Mesendoderm (in vitro differentiated cells): Measurements from ENCODE around the gene EGFR.

Source experiments
- DNase-seq: peaks from one replicate; pipeline ENCODE4 v3.0.0; 2013
- H2AK5ac ChIP-seq: 2 replicates; pipeline ENCODE4 v1.6.1; 2013; ENCODE audit warnings: low read length, inconsistent platforms
- H2BK120ac ChIP-seq: 2 replicates; pipeline ENCODE4 v1.6.1; 2013; ENCODE audit warnings: low read depth, mild to moderate bottlenecking, low read length, moderate library complexity, mixed read lengths
- H2BK15ac ChIP-seq: replicated peaks from 2 replicates; pipeline ENCODE4 v1.6.1; 2013; ENCODE audit warnings: low read depth, mild to moderate bottlenecking, moderate library complexity
- H2BK5ac ChIP-seq: 2 replicates; pipeline ENCODE4 v1.6.1; 2013; ENCODE audit warnings: low read length, inconsistent platforms
- H3K18ac ChIP-seq: 2 replicates; pipeline ENCODE4 v1.6.1; 2013; ENCODE audit warnings: mild to moderate bottlenecking, low read length, mixed read lengths
- H3K23ac ChIP-seq: one replicate; pipeline ENCODE4 v1.6.1; 2013; ENCODE audit warnings: low read length
- H3K27ac ChIP-seq: 2 replicates; pipeline ENCODE4 v1.5.1; 2013; ENCODE audit warnings: low read depth, mild to moderate bottlenecking, inconsistent platforms, low read length, moderate library complexity
- H3K27me3 ChIP-seq: 2 replicates; pipeline ENCODE4 v1.6.1; 2013; ENCODE audit warnings: low read length, control low read depth, mild to moderate bottlenecking, inconsistent platforms; ENCODE audit not compliant: insufficient read depth, poor library complexity
- H3K36me3 ChIP-seq: 2 replicates; pipeline ENCODE4 v1.6.1; 2013; ENCODE audit warnings: low read length, inconsistent platforms; ENCODE audit not compliant: control insufficient read depth, insufficient read depth
- H3K4ac ChIP-seq: one replicate; pipeline ENCODE4 v1.6.1; 2013; ENCODE audit warnings: low read depth, mild to moderate bottlenecking, low read length, moderate library complexity
- H3K4me1 ChIP-seq: 2 replicates; pipeline ENCODE4 v1.6.1; 2013; ENCODE audit warnings: low read depth, low read length, inconsistent platforms; ENCODE audit not compliant: control insufficient read depth
- H3K4me2 ChIP-seq: 2 replicates; pipeline ENCODE4 v1.6.1; 2013; ENCODE audit warnings: low read length
- H3K4me3 ChIP-seq: 2 replicates; pipeline ENCODE4 v1.5.1; 2013; ENCODE audit warnings: mild to moderate bottlenecking, low read length
- H3K56ac ChIP-seq: one replicate; pipeline ENCODE4 v1.6.1; 2013; ENCODE audit warnings: low read length
- H3K79me1 ChIP-seq: 2 replicates; pipeline ENCODE4 v1.6.1; 2013; ENCODE audit warnings: low read length, inconsistent platforms
- H3K79me2 ChIP-seq: 2 replicates; pipeline ENCODE4 v1.6.1; 2013; ENCODE audit warnings: mild to moderate bottlenecking, low read length; ENCODE audit not compliant: control insufficient read depth, insufficient read depth
- H3K9ac ChIP-seq: 2 replicates; pipeline ENCODE4 v1.6.1; 2013; ENCODE audit warnings: low read length, inconsistent platforms
- H4K5ac ChIP-seq: one replicate; pipeline ENCODE4 v1.6.1; 2013; ENCODE audit warnings: low read length
- H4K8ac ChIP-seq: one replicate; pipeline ENCODE4 v1.6.1; 2013; ENCODE audit warnings: low read depth, mild to moderate bottlenecking, control low read depth, low read length, moderate library complexity
- WGBS: extraction: QIAGEN DNeasy Blood & Tissue Kit; methylation state at CpG from one replicate; pipeline ENCODE4 v1.1.7; 2013; ENCODE audit warnings: low lambda C conversion rate, missing lambda C conversion rate; ENCODE audit not compliant: insufficient coverage; ENCODE audit errors: extremely low coverage; 5-methylcytosine and 5-hydroxymethylcytosine counted together

Gene EGFR

DNA sequence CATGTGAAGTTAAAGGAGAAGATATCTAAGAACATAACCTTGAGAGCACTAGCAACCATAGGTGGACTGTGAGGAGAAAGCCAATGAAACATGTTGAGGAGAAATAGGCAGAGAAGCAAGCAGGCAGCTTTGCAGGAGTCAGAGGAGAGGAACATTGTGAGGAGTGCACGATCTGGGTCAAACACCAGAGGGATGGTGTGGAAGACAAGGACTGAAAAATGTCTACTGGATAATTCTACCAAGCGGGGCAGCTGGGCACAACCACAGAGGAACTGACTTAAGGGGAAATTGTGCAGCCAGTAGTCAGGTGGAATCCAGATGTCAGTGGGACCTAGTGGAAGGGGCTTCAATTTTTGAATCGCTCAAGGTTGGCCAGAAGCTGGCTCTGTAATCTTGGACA is 234.4 kb downstream of the EGFR start:
- no peak overlapping the region for H2BK120ac ChIP-seq
- H4K8ac ChIP-seq = no peak overlapping the region
- H3K27ac ChIP-seq = no peak overlapping the region
- no peak overlapping the region for H3K18ac ChIP-seq
- no peak overlapping the region for H2BK5ac ChIP-seq
- H3K4ac ChIP-seq = no peak overlapping the region
- no peak overlapping the region for H4K5ac ChIP-seq
- H3K27me3 ChIP-seq = peaks cover 8% of the 10 kb centered on the region
- H3K4me3 ChIP-seq = no peak overlapping the region
- H2BK15ac ChIP-seq = no peak overlapping the region
- H3K79me2 ChIP-seq = no peaks in the 10 kb centered on the region
- H2AK5ac ChIP-seq = no peak overlapping the region
- H3K9ac ChIP-seq = no peak overlapping the region
- no peak for DNase-seq
- H3K79me1 ChIP-seq = no peaks in the 10 kb centered on the region
- WGBS = no CpG with 5 or more reads among the region's 3 CpGs
- H3K4me2 ChIP-seq = no peak overlapping the region
- no peaks in the 10 kb centered on the region for H3K4me1 ChIP-seq
- no peak overlapping the region for H3K23ac ChIP-seq
- no peak overlapping the region for H3K56ac ChIP-seq
- H3K36me3 ChIP-seq = no peaks in the 10 kb centered on the region

- Histone ChIP-seq H2BK15ac (no peak overlapping the region), H3K79me2 (no peaks in the 10 kb centered on the region), H2BK120ac (no peak overlapping the region), H3K9ac (peak overlapping the region; percentile 72), H4K5ac (no peak overlapping the region), H4K8ac (no peak overlapping the region), H3K27ac (no peak overlapping the region), H2AK5ac (no peak overlapping the region), H2BK5ac (no peak overlapping the region), H3K4me3 (peak overlapping the region; percentile 36), H3K4me1 (no peaks in the 10 kb centered on the region), H3K4me2 (peak overlapping the region; percentile 95), H3K36me3 (no peaks in the 10 kb centered on the region), H3K4ac (no peak overlapping the region), H3K23ac (no peak overlapping the region), H3K79me1 (no peaks in the 10 kb centered on the region), H3K56ac (peak overlapping the region; percentile 90), H3K27me3 (peaks cover 8% of the 10 kb centered on the region), H3K18ac (no peak overlapping the region)
- WGBS = no CpG with 5 or more reads among the region's 21 CpGs
- no peak for DNase-seq
Measured at GRCh38 chr7:55254242-55254595, 235.4 kb downstream of the EGFR start.

DNA sequence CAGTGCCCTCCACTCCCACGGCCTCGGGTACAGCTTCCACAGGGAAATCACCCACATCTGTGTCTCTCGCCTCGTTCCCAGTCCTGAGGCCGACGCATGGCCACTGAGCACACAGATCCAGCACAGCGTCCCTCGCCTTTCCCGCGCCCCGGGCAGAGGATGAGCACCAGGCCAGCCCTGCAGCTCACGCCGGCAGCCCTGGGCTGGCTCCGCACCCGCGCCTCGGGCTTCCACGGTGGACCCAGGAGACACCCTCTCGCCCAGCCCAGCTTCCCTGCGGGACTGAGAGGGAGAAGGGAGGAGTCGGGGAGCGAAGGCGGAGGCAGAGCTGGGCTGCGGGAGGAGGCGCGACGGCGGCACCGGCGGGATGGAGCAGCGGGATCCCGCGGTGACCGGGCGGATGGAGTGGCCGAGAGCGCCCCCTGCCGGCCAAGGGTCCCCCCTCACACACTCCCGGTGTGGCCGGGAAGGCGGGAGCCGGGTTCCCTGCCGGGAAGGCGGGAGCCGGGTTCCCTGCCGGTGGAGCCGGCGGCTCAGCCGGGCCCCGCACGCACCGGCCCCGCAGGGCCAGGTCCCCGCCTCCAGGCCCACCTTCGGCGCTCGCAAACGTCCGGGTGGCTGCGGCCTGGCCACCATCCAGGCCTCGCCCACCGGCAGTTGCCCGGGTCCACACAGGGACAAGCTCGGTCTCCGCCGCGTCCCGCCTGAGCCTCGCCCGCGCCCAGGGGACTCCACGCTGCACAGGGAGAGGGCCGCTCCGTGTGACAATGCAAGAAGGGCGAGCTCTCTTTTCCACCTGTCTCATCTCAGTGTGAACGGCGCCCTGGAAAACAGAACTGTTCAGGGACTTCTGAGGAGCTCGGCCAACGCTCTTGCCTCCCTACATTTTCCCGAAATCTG is 236.0 kb downstream of the EGFR start:
- no peak overlapping the region for H3K27ac ChIP-seq
- peak overlapping the region; percentile 85 for H3K9ac ChIP-seq
- H4K5ac ChIP-seq = no peak overlapping the region
- peak; percentile 74 for DNase-seq
- peak overlapping the region; percentile 50 for H3K4me3 ChIP-seq
- peaks cover 8% of the 10 kb centered on the region for H3K27me3 ChIP-seq
- H3K56ac ChIP-seq = peak overlapping the region; percentile 95
- no peak overlapping the region for H3K18ac ChIP-seq
- WGBS = no CpG with 5 or more reads among the region's 80 CpGs
- no peak overlapping the region for H2BK120ac ChIP-seq
- no peak overlapping the region for H2BK5ac ChIP-seq
- H3K79me1 ChIP-seq = no peaks in the 10 kb centered on the region
- H3K4me1 ChIP-seq = no peaks in the 10 kb centered on the region
- no peak overlapping the region for H3K23ac ChIP-seq
- no peak overlapping the region for H2BK15ac ChIP-seq
- no peaks in the 10 kb centered on the region for H3K36me3 ChIP-seq
- no peak overlapping the region for H4K8ac ChIP-seq
- peak overlapping the region; percentile 99 for H3K4me2 ChIP-seq
- no peak overlapping the region for H3K4ac ChIP-seq
- no peak overlapping the region for H2AK5ac ChIP-seq
- H3K79me2 ChIP-seq = no peaks in the 10 kb centered on the region

GRCh38 chr7:55255496-55256445 is 237.0 kb downstream of the EGFR start:
- peak overlapping the region; percentile 95 for H3K56ac ChIP-seq
- peaks cover 8% of the 10 kb centered on the region for H3K27me3 ChIP-seq
- peak overlapping the region; percentile 99 for H3K4me2 ChIP-seq
- no peak overlapping the region for H2BK15ac ChIP-seq
- H2BK120ac ChIP-seq = no peak overlapping the region
- H4K8ac ChIP-seq = no peak overlapping the region
- H2AK5ac ChIP-seq = no peak overlapping the region
- no peaks in the 10 kb centered on the region for H3K36me3 ChIP-seq
- WGBS = no CpG with 5 or more reads among the region's 43 CpGs
- no peaks in the 10 kb centered on the region for H3K4me1 ChIP-seq
- H2BK5ac ChIP-seq = no peak overlapping the region
- no peak overlapping the region for H3K4ac ChIP-seq
- peak; percentile 81 for DNase-seq
- no peaks in the 10 kb centered on the region for H3K79me2 ChIP-seq
- peak overlapping the region; percentile 80 for H3K23ac ChIP-seq
- H4K5ac ChIP-seq = no peak overlapping the region
- H3K4me3 ChIP-seq = peak overlapping the region; percentile 50
- no peaks in the 10 kb centered on the region for H3K79me1 ChIP-seq
- no peak overlapping the region for H3K27ac ChIP-seq
- H3K18ac ChIP-seq = no peak overlapping the region
- H3K9ac ChIP-seq = peak overlapping the region; percentile 85

DNA sequence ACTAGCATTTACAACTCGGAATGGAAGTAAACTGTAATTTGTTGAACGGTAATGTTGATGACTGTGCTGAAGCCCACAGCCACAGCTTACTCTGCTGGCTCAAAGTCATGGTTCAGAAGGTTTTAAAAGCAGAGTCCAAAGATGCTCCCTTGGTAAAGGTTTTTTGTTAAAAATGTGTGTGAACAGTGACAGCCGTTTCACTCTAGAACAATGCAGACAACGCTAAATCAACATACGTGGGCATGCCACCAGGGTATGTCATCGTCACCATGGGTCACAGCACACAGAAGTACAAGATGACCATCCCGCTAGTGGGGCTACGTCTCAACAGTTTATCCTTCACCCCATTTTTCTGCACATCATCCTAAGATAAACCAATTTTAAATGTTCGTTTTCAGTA is 239.8 kb downstream of the EGFR start:
- H2BK120ac ChIP-seq = no peak overlapping the region
- H3K4ac ChIP-seq = no peak overlapping the region
- H4K8ac ChIP-seq = no peak overlapping the region
- H3K36me3 ChIP-seq = no peaks in the 10 kb centered on the region
- no peaks in the 10 kb centered on the region for H3K79me2 ChIP-seq
- no peak overlapping the region for H2AK5ac ChIP-seq
- no peak overlapping the region for H3K27ac ChIP-seq
- no peak overlapping the region for H3K9ac ChIP-seq
- no CpG with 5 or more reads among the region's 9 CpGs for WGBS
- no peak overlapping the region for H2BK5ac ChIP-seq
- H3K23ac ChIP-seq = no peak overlapping the region
- no peaks in the 10 kb centered on the region for H3K79me1 ChIP-seq
- H3K4me2 ChIP-seq = no peak overlapping the region
- H3K4me3 ChIP-seq = no peak overlapping the region
- DNase-seq = no peak
- H3K4me1 ChIP-seq = no peaks in the 10 kb centered on the region
- no peak overlapping the region for H4K5ac ChIP-seq
- peaks cover 6% of the 10 kb centered on the region for H3K27me3 ChIP-seq
- H3K56ac ChIP-seq = no peak overlapping the region
- no peak overlapping the region for H3K18ac ChIP-seq
- no peak overlapping the region for H2BK15ac ChIP-seq
